HEK293 (cell line): ENCODE data around the gene PCBP4.

Experiments
- GLI4 ChIP-seq: fragments of 450-650 bp; formaldehyde crosslinking; IDR thresholded peaks from 2 replicates; pipeline ENCODE4 v1.5.1; 2016; ENCODE audit warnings: missing biosample characterization, missing genetic modification characterization
- KLF16 ChIP-seq: fragments of 450-650 bp; formaldehyde crosslinking; IDR thresholded peaks from 2 replicates; pipeline ENCODE4 v1.5.1; 2017; ENCODE audit warnings: missing biosample characterization, missing genetic modification characterization
- SP2 ChIP-seq: fragments of 450-650 bp; formaldehyde crosslinking; IDR thresholded peaks from 2 replicates; pipeline ENCODE4 v1.5.1; 2016; ENCODE audit warnings: missing biosample characterization, missing genetic modification characterization
- YY1 ChIP-seq: fragments of 450-650 bp; formaldehyde crosslinking; IDR thresholded peaks from 2 replicates; pipeline ENCODE4 v1.5.1; 2018; ENCODE audit warnings: missing biosample characterization, missing genetic modification characterization
- ZBTB20 ChIP-seq: fragments of 450-650 bp; formaldehyde crosslinking; IDR thresholded peaks from 2 replicates; pipeline ENCODE4 v1.5.1; 2016; ENCODE audit warnings: missing biosample characterization, missing genetic modification characterization
- ZBTB7A ChIP-seq: fragments of 450-650 bp; formaldehyde crosslinking; IDR thresholded peaks from 2 replicates; pipeline ENCODE4 v1.5.1; 2016; ENCODE audit warnings: low read depth, missing biosample characterization, missing genetic modification characterization
- ZNF140 ChIP-seq: fragments of 450-650 bp; formaldehyde crosslinking; IDR thresholded peaks from 2 replicates; pipeline ENCODE4 v1.5.1; 2016; ENCODE audit warnings: missing biosample characterization, missing genetic modification characterization
- ZNF174 ChIP-seq: fragments of 450-650 bp; formaldehyde crosslinking; IDR thresholded peaks from 2 replicates; pipeline ENCODE4 v1.5.0; 2017; ENCODE audit warnings: missing biosample characterization, mild to moderate bottlenecking, missing genetic modification characterization
- ZNF211 ChIP-seq: fragments of 450-650 bp; formaldehyde crosslinking; IDR thresholded peaks from 2 replicates; pipeline ENCODE4 v1.5.1; 2016; ENCODE audit warnings: low read depth, missing biosample characterization, missing genetic modification characterization
- ZNF223 ChIP-seq: fragments of 450-650 bp; formaldehyde crosslinking; IDR thresholded peaks from 2 replicates; pipeline ENCODE4 v1.5.1; 2016; ENCODE audit warnings: missing biosample characterization, missing genetic modification characterization
- ZNF274 ChIP-seq, 2 experiments: fragments of 200-500 bp in 1 of 2; fragments of 450-650 bp in 1 of 2; sonication (Bioruptor generic) in 1 of 2; formaldehyde crosslinking in 1 of 2; IDR thresholded peaks; 2 replicates each; pipeline versions ENCODE4 v1.5.1 to v1.6.1; 2014 to 2016; ENCODE audit warnings: borderline replicate concordance in 1 of 2, inconsistent platforms in 1 of 2, low read length in 1 of 2, missing biosample characterization in 1 of 2, missing genetic modification characterization in 1 of 2
- ZNF398 ChIP-seq: fragments of 450-650 bp; formaldehyde crosslinking; IDR thresholded peaks from 2 replicates; pipeline ENCODE4 v1.5.1; 2017; ENCODE audit warnings: missing biosample characterization, missing genetic modification characterization
- ZNF426 ChIP-seq: fragments of 450-650 bp; formaldehyde crosslinking; IDR thresholded peaks from 2 replicates; pipeline ENCODE4 v1.5.1; 2017; ENCODE audit warnings: missing biosample characterization, missing genetic modification characterization, mild to moderate bottlenecking, inconsistent platforms, moderate library complexity
- ZNF530 ChIP-seq: fragments of 450-650 bp; formaldehyde crosslinking; IDR thresholded peaks from 2 replicates; pipeline ENCODE4 v1.5.1; 2016; ENCODE audit warnings: low read depth, missing biosample characterization, missing genetic modification characterization
- ZNF548 ChIP-seq: fragments of 450-650 bp; formaldehyde crosslinking; IDR thresholded peaks from 2 replicates; pipeline ENCODE4 v1.5.1; 2016; ENCODE audit warnings: missing biosample characterization, missing genetic modification characterization
- ZNF621 ChIP-seq: fragments of 450-650 bp; formaldehyde crosslinking; IDR thresholded peaks from 2 replicates; pipeline ENCODE4 v1.5.1; 2017; ENCODE audit warnings: missing biosample characterization, missing genetic modification characterization
- ZNF623 ChIP-seq: fragments of 450-650 bp; formaldehyde crosslinking; IDR thresholded peaks from 2 replicates; pipeline ENCODE4 v1.5.1; 2016; ENCODE audit warnings: missing biosample characterization, missing genetic modification characterization
- ZNF660 ChIP-seq: fragments of 450-650 bp; IDR thresholded peaks from 2 replicates; pipeline ENCODE4 v1.5.1; 2018; ENCODE audit warnings: missing biosample characterization, mild to moderate bottlenecking, missing genetic modification characterization
- ZNF664 ChIP-seq: fragments of 450-650 bp; formaldehyde crosslinking; IDR thresholded peaks from 2 replicates; pipeline ENCODE4 v1.5.1; 2016; ENCODE audit warnings: missing biosample characterization, missing genetic modification characterization
- ZNF670 ChIP-seq: fragments of 450-650 bp; formaldehyde crosslinking; IDR thresholded peaks from 2 replicates; pipeline ENCODE4 v1.5.1; 2016; ENCODE audit warnings: missing biosample characterization, missing genetic modification characterization, low read depth
- ZNF76 ChIP-seq: fragments of 450-650 bp; formaldehyde crosslinking; IDR thresholded peaks from 2 replicates; pipeline ENCODE4; 2016; ENCODE audit warnings: low read depth, missing biosample characterization, missing genetic modification characterization, borderline replicate concordance
- ZNF768 ChIP-seq: fragments of 450-650 bp; formaldehyde crosslinking; IDR thresholded peaks from 2 replicates; pipeline ENCODE4 v1.5.1; 2018; ENCODE audit warnings: missing biosample characterization, mild to moderate bottlenecking, missing genetic modification characterization
- ZNF843 ChIP-seq: fragments of 450-650 bp; formaldehyde crosslinking; IDR thresholded peaks from 2 replicates; pipeline ENCODE4 v1.5.1; 2016; ENCODE audit warnings: missing biosample characterization, missing genetic modification characterization
- TF ChIP-seq, protein P1 (sequence below): fragments of 450-650 bp; formaldehyde crosslinking; IDR thresholded peaks from 2 replicates; pipeline ENCODE4 v1.5.1; 2016; ENCODE audit warnings: missing biosample characterization, missing genetic modification characterization
- TF ChIP-seq, protein P2 (sequence below): fragments of 450-650 bp; formaldehyde crosslinking; IDR thresholded peaks from 2 replicates; pipeline ENCODE4 v1.5.1; 2017; ENCODE audit warnings: missing biosample characterization, missing genetic modification characterization
- TF ChIP-seq, protein P3 (sequence below): fragments of 450-650 bp; formaldehyde crosslinking; IDR thresholded peaks from 2 replicates; pipeline ENCODE4 v1.5.1; 2016; ENCODE audit warnings: missing biosample characterization, missing genetic modification characterization, borderline replicate concordance
- TF ChIP-seq, protein P4 (sequence below): fragments of 450-650 bp; formaldehyde crosslinking; IDR thresholded peaks from 2 replicates; pipeline ENCODE4 v1.5.1; 2016; ENCODE audit warnings: missing biosample characterization, missing genetic modification characterization

The PCBP4 gene

DNA sequence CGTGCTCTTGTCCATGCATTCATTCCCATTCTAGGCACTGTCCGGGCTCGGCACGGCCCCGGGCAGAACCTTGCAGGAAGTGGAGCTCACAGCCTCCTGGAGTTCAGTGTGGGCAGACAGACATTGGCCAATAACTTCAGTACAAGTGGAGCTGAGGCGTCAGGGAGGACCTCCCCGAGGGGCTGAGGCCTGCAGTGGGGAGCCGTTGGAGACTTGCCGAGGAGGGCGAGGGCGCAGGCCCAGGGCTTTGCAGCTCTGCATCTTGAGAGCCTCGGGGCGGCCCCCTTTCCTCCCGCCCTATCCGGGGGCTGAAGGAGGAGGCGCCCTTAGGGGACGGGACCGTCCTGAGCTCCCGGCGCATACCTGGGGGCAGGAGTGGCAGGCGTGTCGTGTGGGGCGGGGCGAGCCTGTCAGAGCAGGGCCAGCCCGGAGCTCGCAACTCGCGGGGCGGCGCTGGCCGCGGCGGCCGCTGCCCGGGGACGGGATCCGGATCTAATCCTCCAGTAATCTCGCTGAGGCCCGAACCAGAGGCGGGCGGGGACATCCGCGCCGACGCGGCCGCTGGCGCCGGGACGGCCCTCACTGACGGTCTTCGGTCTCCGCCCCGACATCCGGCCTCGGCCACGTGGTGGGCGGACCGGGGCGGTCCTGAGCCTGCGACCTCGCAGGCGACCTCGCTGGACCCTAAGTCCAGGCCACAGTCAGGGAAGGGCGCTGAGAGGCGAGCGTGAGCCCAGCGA is 15.8 kb upstream of the PCBP4 start, which contains the start of gene ACY1 (continued):
- no peak for TF ChIP-seq ZNF426 (tag by site-specific recombination)
- TF ChIP-seq ZNF398 (tag by site-specific recombination) = no peak; the same call in 1 of the 2 replicates
- TF ChIP-seq, protein P1, sequence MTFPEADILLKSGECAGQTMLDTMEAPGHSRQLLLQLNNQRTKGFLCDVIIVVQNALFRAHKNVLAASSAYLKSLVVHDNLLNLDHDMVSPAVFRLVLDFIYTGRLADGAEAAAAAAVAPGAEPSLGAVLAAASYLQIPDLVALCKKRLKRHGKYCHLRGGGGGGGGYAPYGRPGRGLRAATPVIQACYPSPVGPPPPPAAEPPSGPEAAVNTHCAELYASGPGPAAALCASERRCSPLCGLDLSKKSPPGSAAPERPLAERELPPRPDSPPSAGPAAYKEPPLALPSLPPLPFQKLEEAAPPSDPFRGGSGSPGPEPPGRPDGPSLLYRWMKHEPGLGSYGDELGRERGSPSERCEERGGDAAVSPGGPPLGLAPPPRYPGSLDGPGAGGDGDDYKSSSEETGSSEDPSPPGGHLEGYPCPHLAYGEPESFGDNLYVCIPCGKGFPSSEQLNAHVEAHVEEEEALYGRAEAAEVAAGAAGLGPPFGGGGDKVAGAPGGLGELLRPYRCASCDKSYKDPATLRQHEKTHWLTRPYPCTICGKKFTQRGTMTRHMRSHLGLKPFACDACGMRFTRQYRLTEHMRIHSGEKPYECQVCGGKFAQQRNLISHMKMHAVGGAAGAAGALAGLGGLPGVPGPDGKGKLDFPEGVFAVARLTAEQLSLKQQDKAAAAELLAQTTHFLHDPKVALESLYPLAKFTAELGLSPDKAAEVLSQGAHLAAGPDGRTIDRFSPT (tag by site-specific recombination) = no peak
- TF ChIP-seq, protein P2, sequence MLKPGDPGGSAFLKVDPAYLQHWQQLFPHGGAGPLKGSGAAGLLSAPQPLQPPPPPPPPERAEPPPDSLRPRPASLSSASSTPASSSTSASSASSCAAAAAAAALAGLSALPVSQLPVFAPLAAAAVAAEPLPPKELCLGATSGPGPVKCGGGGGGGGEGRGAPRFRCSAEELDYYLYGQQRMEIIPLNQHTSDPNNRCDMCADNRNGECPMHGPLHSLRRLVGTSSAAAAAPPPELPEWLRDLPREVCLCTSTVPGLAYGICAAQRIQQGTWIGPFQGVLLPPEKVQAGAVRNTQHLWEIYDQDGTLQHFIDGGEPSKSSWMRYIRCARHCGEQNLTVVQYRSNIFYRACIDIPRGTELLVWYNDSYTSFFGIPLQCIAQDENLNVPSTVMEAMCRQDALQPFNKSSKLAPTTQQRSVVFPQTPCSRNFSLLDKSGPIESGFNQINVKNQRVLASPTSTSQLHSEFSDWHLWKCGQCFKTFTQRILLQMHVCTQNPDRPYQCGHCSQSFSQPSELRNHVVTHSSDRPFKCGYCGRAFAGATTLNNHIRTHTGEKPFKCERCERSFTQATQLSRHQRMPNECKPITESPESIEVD (tag by site-specific recombination) = no peak
- no peak for TF ChIP-seq ZNF530 (tag by site-specific recombination)
- TF ChIP-seq, protein P3, sequence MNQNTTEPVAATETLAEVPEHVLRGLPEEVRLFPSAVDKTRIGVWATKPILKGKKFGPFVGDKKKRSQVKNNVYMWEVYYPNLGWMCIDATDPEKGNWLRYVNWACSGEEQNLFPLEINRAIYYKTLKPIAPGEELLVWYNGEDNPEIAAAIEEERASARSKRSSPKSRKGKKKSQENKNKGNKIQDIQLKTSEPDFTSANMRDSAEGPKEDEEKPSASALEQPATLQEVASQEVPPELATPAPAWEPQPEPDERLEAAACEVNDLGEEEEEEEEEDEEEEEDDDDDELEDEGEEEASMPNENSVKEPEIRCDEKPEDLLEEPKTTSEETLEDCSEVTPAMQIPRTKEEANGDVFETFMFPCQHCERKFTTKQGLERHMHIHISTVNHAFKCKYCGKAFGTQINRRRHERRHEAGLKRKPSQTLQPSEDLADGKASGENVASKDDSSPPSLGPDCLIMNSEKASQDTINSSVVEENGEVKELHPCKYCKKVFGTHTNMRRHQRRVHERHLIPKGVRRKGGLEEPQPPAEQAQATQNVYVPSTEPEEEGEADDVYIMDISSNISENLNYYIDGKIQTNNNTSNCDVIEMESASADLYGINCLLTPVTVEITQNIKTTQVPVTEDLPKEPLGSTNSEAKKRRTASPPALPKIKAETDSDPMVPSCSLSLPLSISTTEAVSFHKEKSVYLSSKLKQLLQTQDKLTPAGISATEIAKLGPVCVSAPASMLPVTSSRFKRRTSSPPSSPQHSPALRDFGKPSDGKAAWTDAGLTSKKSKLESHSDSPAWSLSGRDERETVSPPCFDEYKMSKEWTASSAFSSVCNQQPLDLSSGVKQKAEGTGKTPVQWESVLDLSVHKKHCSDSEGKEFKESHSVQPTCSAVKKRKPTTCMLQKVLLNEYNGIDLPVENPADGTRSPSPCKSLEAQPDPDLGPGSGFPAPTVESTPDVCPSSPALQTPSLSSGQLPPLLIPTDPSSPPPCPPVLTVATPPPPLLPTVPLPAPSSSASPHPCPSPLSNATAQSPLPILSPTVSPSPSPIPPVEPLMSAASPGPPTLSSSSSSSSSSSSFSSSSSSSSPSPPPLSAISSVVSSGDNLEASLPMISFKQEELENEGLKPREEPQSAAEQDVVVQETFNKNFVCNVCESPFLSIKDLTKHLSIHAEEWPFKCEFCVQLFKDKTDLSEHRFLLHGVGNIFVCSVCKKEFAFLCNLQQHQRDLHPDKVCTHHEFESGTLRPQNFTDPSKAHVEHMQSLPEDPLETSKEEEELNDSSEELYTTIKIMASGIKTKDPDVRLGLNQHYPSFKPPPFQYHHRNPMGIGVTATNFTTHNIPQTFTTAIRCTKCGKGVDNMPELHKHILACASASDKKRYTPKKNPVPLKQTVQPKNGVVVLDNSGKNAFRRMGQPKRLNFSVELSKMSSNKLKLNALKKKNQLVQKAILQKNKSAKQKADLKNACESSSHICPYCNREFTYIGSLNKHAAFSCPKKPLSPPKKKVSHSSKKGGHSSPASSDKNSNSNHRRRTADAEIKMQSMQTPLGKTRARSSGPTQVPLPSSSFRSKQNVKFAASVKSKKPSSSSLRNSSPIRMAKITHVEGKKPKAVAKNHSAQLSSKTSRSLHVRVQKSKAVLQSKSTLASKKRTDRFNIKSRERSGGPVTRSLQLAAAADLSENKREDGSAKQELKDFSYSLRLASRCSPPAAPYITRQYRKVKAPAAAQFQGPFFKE (tag by site-specific recombination) = no peak
- TF ChIP-seq YY1 (tag by site-specific recombination) = no peak
- no peak for TF ChIP-seq ZNF548 (tag by site-specific recombination)
- TF ChIP-seq ZNF670 = no peak
- TF ChIP-seq ZNF211 (tag by site-specific recombination) = no peak
- no peak for TF ChIP-seq ZNF621 (tag by site-specific recombination)
- TF ChIP-seq, protein P4, sequence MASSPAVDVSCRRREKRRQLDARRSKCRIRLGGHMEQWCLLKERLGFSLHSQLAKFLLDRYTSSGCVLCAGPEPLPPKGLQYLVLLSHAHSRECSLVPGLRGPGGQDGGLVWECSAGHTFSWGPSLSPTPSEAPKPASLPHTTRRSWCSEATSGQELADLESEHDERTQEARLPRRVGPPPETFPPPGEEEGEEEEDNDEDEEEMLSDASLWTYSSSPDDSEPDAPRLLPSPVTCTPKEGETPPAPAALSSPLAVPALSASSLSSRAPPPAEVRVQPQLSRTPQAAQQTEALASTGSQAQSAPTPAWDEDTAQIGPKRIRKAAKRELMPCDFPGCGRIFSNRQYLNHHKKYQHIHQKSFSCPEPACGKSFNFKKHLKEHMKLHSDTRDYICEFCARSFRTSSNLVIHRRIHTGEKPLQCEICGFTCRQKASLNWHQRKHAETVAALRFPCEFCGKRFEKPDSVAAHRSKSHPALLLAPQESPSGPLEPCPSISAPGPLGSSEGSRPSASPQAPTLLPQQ (tag by site-specific recombination) = 0 out of 2 replicates have a peak, but pooled peaks have one; percentile 24
- 0 out of 2 replicates have a peak, but pooled peaks have one; percentile 8 for TF ChIP-seq ZNF76 (tag by site-specific recombination)
- peak; percentile 85 for TF ChIP-seq SP2 (tag by site-specific recombination)
- TF ChIP-seq ZNF174 (tag by site-specific recombination) = no peak
- no peak for TF ChIP-seq ZNF843 (tag by site-specific recombination)
- TF ChIP-seq ZNF660 (tag by site-specific recombination) = peak; percentile 82
- no peak for TF ChIP-seq ZNF274 (IDR thresholded peaks at IDR 0.05; ENCODE audit: low read length)
- TF ChIP-seq ZNF274 (tag by site-specific recombination; IDR thresholded peaks at IDR 0.05; ENCODE audit: borderline replicate concordance) = no peak
- no peak for TF ChIP-seq ZBTB7A (tag by site-specific recombination)
- no peak for TF ChIP-seq GLI4 (tag by site-specific recombination)
- no peak for TF ChIP-seq ZNF223 (tag by site-specific recombination)
- TF ChIP-seq ZNF140 (tag by site-specific recombination) = no peak
- TF ChIP-seq ZNF768 (tag by site-specific recombination) = no peak
- no peak for TF ChIP-seq KLF16 (tag by site-specific recombination)
- no peak for TF ChIP-seq ZNF623 (tag by site-specific recombination)
- TF ChIP-seq ZNF664 (tag by site-specific recombination) = no peak
- peak; percentile 93 for TF ChIP-seq ZBTB20
